NK-92 (cell line): ENCODE measurements around the gene CYYR1.
"Not testable (repeated sequence)": the region's sequence is repeated elsewhere in the genome, so short reads cannot be mapped to it uniquely, and the experiment has no call there.

Source experiments
- DNase-seq: peaks from one replicate; lab custom pipeline; 2025; ENCODE audit not compliant: unreplicated experiment; lab: John Stamatoyannopoulos, UW

The CYYR1 gene

DNA sequence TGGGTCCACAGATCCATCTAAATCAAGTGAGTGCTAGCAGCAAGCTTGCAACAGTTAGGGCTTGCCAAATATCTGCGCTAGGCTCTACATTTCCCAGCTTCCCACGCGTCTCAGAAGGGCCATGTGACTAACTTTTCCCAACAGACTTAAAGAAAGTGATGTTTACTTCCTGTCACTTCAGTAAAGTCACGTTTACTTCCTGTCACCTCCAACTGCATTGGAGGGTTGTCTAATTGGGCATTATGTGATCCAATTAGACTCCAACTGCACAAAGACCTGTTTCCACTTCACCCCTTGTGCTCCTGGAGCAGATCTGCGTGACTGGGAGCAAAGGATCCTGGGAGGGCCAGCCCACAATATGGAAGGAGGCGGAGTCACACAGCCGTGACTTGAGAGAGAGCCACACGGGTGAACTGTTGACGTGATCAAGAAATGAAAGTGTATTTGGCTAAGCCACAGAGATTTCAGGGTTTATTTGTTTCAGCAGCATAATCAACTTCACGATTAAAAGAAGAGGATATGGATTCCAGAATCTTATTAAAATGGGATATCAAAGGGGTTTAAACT, 77.7 kb downstream of the CYYR1 start:
- DNase-seq, result no peak

DNA sequence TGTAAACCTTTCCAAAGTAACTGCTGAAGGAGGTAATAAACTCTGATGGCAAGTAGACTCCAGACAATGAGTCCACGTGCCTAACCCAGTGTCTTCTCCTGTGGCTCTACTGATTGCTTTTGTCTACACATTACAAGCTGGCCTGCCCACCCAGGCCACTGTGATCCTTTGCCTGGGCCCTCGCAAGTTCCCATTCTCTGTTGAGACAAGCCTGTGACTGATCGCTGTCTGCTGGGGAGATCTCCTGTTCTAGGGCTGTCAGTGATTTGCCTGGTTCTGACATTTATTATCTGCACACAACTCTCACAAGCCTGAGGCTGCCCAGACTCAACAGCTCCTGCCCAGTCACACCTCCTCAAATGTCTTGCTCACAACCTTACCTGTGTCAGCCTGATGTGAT, 81.4 kb downstream of the CYYR1 start:
- DNase-seq, result no peak

- no peak for DNase-seq
These were observed 82.3 kb downstream of the CYYR1 start for GRCh38 chr21:26490771-26491170.

DNA sequence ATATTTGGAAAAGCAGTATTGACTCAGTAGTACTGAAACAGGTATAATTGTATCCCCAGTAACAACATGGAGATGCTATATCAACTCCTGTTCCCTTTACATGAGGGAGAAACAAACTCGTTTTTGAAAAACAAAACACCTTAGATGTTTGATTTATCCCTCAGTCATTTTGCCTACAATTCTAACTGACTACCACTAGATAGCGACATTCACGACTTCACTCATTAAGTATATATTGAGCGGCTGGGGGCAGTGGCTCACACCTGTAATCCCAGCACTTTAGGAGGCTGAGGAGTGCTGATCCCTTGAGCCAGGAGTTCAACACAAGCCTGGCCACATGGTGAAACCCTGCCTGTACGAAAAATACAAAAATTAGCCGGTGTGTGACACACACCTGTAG, 83.3 kb downstream of the CYYR1 start:
- DNase-seq, result no peak

DNA sequence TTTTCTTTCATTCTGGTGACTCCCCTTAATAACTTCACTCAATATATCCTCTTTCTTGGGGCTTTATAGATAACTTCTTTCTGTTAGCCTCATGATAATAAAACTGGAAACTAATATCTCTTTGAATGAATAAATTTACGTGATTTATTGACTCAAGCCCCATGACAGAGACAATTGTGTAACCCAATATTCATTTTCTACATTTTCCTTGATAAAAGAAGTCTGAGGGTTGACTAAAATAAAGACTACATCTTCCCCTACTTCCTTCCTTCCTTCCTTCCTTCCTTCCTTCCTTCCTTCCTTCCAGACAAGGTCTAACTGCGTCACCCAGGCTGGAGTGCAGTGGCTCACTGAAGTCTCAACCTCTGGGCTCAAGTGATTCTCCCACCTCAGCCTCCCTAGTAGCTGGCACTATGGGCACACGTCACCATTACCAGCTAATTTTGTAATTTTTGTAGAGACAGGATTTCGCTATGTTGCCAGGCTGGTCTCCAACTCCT, 85.1 kb downstream of the CYYR1 start:
- no peak for DNase-seq

GRCh38 chr21:26473471-26473870, 99.6 kb downstream of the CYYR1 start:
- no peak for DNase-seq

DNA sequence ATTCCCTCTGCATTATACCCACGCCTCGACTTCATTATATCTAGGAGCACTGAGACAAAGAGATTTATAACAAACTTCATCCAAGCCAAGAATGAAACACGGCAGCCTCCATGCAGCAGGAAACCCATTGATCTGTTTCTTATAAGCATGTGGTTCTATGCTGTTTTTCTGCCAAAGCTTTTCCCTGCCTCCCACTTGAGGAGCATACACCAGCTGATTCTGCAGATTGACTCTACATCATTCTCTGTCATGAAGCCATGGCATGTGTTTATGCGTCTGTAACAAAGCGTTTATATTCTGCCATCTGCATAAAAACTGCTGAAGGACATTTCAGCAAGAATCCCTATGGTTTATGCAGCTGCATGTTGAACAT, 102.0 kb downstream of the CYYR1 start:
- DNase-seq, result no peak

- no peak for DNase-seq
These were observed 102.6 kb downstream of the CYYR1 start for GRCh38 chr21:26470351-26471098.

GRCh38 chr21:26469789-26470188, 103.3 kb downstream of the CYYR1 start:
- no peak for DNase-seq

DNA sequence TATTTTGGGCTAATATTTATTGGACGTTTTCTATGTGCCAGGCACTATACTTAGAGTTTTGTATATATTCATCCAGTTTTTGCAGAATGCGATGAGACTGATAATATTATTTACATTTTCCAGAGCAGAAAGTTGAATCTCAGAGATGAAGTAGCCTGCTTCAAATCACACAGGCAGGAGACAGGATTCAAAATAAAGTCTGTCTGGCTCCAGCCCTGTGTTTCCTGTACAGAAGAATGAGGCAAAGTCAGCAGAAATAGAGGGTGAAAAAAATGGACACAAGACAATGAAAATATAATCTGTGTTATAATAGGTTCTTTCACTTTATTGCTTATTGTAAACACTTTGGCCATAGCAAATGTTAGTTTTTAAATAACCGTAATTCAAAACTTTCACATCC, 107.2 kb downstream of the CYYR1 start:
- no peak for DNase-seq

GRCh38 chr21:26461500-26461899, 111.6 kb downstream of the CYYR1 start:
- DNase-seq, result no peak

- DNase-seq, result no peak
These were observed 112.5 kb downstream of the CYYR1 start for GRCh38 chr21:26460621-26461020.

GRCh38 chr21:26458854-26459253, 114.2 kb downstream of the CYYR1 start:
- DNase-seq, result not testable (repeated sequence)

GRCh38 chr21:26457817-26458216, 115.3 kb downstream of the CYYR1 start:
- DNase-seq, result no peak

- no peak for DNase-seq
These were observed 119.8 kb downstream of the CYYR1 start for GRCh38 chr21:26453267-26453666.

- no peak for DNase-seq
These were observed 121.9 kb downstream of the CYYR1 start for GRCh38 chr21:26451081-26451740.

- no peak for DNase-seq
These were observed 123.9 kb downstream of the CYYR1 start for GRCh38 chr21:26449161-26449560.

DNA sequence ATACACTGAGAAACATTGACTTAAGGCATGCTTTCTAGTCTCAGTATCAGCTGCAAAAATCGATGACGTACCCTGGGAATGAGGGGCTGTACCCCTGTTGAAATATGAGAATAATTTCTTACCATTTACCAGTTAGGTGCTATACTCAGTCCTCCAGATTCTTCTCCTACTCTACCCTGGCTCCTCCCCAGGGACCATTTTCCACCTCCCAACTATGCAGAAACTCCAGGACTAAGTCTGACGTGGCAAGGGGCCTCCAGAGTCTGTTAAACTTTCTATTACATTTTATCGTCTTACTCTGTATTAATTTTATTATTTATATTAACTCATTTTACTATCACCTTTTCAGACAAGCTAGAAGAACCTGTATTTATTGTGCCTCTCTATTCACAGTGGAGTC, 124.3 kb downstream of the CYYR1 start:
- no peak for DNase-seq

GRCh38 chr21:26447932-26448475, 125.1 kb downstream of the CYYR1 start:
- DNase-seq, result no peak

GRCh38 chr21:26445440-26445839, 127.6 kb downstream of the CYYR1 start:
- no peak for DNase-seq

DNA sequence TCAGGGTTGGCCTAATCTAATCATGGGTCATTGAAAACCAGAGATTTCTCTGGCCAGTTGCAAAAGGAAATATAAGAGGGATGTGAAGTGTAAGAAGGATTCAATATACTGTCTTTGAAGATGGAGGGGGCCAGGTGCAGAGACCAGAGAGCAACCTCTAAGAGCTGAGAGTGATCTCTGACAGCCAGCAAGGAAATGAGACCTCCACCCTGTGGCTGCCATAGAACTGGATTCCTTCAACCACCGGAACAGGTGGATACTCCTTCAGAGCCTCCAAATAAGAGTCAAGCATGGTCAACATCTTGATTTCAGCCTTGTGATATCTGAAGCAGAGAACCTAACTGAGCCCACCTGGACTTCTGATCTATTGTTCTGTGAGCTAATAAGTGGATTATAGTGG, 128.4 kb downstream of the CYYR1 start:
- DNase-seq, result no peak

DNA sequence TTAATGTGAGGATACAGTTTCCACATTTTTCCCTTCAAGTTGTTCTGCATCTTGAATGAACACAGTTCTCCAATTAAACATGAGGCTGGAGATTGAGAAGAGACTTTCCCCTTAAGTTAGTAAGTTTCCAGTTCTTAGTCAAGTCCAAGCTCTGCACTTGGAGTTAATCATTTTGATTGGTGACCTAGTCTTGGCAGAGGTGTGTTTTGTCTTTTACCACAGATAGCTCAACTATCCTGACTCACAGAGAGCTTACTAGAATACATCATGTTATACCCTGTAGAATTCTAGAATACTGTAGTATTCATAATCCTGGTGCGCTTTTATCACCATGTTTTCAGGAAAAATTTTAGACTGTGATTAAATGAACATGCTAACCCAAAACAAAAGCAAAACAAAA, 129.2 kb downstream of the CYYR1 start:
- DNase-seq, result no peak
